Transverse colon (tissue), 4 donors: ENCODE results near the gene XPO6.

Experiments
- CTCF ChIP-seq, 5 experiments: fragments of 200-600 bp in 3 of 5; fragments of 450-650 bp in 2 of 5; sonication (generic) in 3 of 5; IDR thresholded peaks; 1 replicate in 2 of 5; 2 replicates in 3 of 5; pipeline ENCODE4 v1.5.1; 2016 to 2017; ENCODE audit warnings: antibody characterized with exemption in 5 of 5, inconsistent platforms in 3 of 5, mild to moderate bottlenecking in 2 of 5, moderate library complexity in 1 of 5
- POLR2A ChIP-seq: fragments of 450-650 bp; IDR thresholded peaks from one replicate; pipeline ENCODE4 v1.6.1; 2016; ENCODE audit warnings: antibody characterized with exemption, mild to moderate bottlenecking, moderate library complexity
- POLR2AphosphoS5 ChIP-seq, 3 donors: sonication (generic); formaldehyde crosslinking; IDR thresholded peaks; one replicate each; pipeline ENCODE4 v1.6.1; 2016; ENCODE audit warnings: antibody characterized with exemption in 3 of 3

- TF ChIP-seq CTCF (IDR thresholded peaks at IDR 0.05), result no peak
- TF ChIP-seq POLR2AphosphoS5 (IDR thresholded peaks at IDR 0.05), result no peak
- TF ChIP-seq POLR2A, result no peak
Observed at GRCh38 chr16:28126684-28127620, 84.8 kb downstream of the XPO6 start.
